ENCODE results near the gene PCSK1. TPM values are rescaled to one million over a fixed set of nuclear protein-coding genes. Genes with fewer than 3 reads are reported as not detected.
A peak's percentile ranks its signal among the peaks of the same experiment; 100 is the strongest.

The PCSK1 gene
- total RNA-seq, 1 experiment from 2014 or later = 4.5 TPM

GRCh38 chr5:96434201-96434645, 1.2 kb upstream of the PCSK1 start (continued):
- 0 out of 2 replicates have a peak, but pooled peaks have one; percentile 37 for TF ChIP-seq KAT7 (CRISPR knock-in tag; IDR thresholded peaks at IDR 0.05; ENCODE audit: borderline replicate concordance)
- no peak for TF ChIP-seq OVOL2 (CRISPR knock-in tag; IDR thresholded peaks at IDR 0.05; ENCODE audit: borderline replicate concordance)
- TF ChIP-seq, protein P1, sequence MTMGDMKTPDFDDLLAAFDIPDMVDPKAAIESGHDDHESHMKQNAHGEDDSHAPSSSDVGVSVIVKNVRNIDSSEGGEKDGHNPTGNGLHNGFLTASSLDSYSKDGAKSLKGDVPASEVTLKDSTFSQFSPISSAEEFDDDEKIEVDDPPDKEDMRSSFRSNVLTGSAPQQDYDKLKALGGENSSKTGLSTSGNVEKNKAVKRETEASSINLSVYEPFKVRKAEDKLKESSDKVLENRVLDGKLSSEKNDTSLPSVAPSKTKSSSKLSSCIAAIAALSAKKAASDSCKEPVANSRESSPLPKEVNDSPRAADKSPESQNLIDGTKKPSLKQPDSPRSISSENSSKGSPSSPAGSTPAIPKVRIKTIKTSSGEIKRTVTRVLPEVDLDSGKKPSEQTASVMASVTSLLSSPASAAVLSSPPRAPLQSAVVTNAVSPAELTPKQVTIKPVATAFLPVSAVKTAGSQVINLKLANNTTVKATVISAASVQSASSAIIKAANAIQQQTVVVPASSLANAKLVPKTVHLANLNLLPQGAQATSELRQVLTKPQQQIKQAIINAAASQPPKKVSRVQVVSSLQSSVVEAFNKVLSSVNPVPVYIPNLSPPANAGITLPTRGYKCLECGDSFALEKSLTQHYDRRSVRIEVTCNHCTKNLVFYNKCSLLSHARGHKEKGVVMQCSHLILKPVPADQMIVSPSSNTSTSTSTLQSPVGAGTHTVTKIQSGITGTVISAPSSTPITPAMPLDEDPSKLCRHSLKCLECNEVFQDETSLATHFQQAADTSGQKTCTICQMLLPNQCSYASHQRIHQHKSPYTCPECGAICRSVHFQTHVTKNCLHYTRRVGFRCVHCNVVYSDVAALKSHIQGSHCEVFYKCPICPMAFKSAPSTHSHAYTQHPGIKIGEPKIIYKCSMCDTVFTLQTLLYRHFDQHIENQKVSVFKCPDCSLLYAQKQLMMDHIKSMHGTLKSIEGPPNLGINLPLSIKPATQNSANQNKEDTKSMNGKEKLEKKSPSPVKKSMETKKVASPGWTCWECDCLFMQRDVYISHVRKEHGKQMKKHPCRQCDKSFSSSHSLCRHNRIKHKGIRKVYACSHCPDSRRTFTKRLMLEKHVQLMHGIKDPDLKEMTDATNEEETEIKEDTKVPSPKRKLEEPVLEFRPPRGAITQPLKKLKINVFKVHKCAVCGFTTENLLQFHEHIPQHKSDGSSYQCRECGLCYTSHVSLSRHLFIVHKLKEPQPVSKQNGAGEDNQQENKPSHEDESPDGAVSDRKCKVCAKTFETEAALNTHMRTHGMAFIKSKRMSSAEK (CRISPR knock-in tag; IDR thresholded peaks at IDR 0.05; ENCODE audit: borderline replicate concordance) = no peak
- TF ChIP-seq ZNF317 (CRISPR knock-in tag; IDR thresholded peaks at IDR 0.05; ENCODE audit: borderline replicate concordance, low read depth) = peak; percentile 46; the same call in 1 of the 2 replicates
- 0 out of 2 replicates have a peak, but pooled peaks have one; percentile 85 for TF ChIP-seq CBFB (CRISPR knock-in tag; IDR thresholded peaks at IDR 0.05; ENCODE audit: low read depth)
- no peak for TF ChIP-seq RORB (CRISPR knock-in tag; IDR thresholded peaks at IDR 0.05)
- peak; percentile 92 for TF ChIP-seq TEAD1 (CRISPR knock-in tag; IDR thresholded peaks at IDR 0.05)
- no peak for TF ChIP-seq TCF7 (CRISPR knock-in tag; IDR thresholded peaks at IDR 0.05; ENCODE audit: low read depth)
- TF ChIP-seq, protein P2, sequence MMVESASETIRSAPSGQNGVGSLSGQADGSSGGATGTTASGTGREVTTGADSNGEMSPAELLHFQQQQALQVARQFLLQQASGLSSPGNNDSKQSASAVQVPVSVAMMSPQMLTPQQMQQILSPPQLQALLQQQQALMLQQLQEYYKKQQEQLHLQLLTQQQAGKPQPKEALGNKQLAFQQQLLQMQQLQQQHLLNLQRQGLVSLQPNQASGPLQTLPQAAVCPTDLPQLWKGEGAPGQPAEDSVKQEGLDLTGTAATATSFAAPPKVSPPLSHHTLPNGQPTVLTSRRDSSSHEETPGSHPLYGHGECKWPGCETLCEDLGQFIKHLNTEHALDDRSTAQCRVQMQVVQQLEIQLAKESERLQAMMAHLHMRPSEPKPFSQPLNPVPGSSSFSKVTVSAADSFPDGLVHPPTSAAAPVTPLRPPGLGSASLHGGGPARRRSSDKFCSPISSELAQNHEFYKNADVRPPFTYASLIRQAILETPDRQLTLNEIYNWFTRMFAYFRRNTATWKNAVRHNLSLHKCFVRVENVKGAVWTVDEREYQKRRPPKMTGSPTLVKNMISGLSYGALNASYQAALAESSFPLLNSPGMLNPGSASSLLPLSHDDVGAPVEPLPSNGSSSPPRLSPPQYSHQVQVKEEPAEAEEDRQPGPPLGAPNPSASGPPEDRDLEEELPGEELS (CRISPR knock-in tag; IDR thresholded peaks at IDR 0.05) = peak; percentile 94
- TF ChIP-seq IRF2 (CRISPR knock-in tag; IDR thresholded peaks at IDR 0.05; ENCODE audit: borderline replicate concordance, low read depth) = no peak
- TF ChIP-seq ATF1 (CRISPR knock-in tag; IDR thresholded peaks at IDR 0.05) = no peak
- no peak for TF ChIP-seq ZNF671 (CRISPR knock-in tag; IDR thresholded peaks at IDR 0.05)
- no peak for TF ChIP-seq ELF4 (CRISPR knock-in tag; IDR thresholded peaks at IDR 0.05; ENCODE audit: low read depth)
- peak; percentile 54; the same call in 1 of the 2 replicates for TF ChIP-seq SP1 (CRISPR knock-in tag; conservative IDR thresholded peaks at IDR 0.05)
- TF ChIP-seq ZNF121 (CRISPR knock-in tag; IDR thresholded peaks at IDR 0.05) = no peak
- TF ChIP-seq MYBL2 (CRISPR knock-in tag; IDR thresholded peaks at IDR 0.05) = no peak

- Mint-ChIP-seq H3K27me3 (ENCODE audit: low read depth) (peaks cover 56% of the 10 kb centered on the region), H3K4me1 (peaks cover 37% of the 10 kb centered on the region), H3K27ac (no peak overlapping the region), H3K9me3 (no peaks in the 10 kb centered on the region), H3K36me3 (no peaks in the 10 kb centered on the region), H3K4me3 (peak overlapping the region; percentile 88)
- TF ChIP-seq KAT7 (CRISPR knock-in tag; IDR thresholded peaks at IDR 0.05; ENCODE audit: borderline replicate concordance) (0 out of 2 replicates have a peak, but pooled peaks have one; percentile 49), GABPB1 (CRISPR knock-in tag; IDR thresholded peaks at IDR 0.05) (no peak)
- ChIA-PET POLR2A (interaction anchor here (0.9 to 2.1 kb wide), 5 partner anchors 9 to 702 kb away, joined by 3 to 5 read pairs (median 3); partner anchors contain the start of genes CAST, ELL2 and RHOBTB3), CTCF (interaction anchor here (0.8 to 1.6 kb wide), 5 partner anchors 18 to 182 kb away, joined by 3 to 5 read pairs (median 3); no protein-coding TSS in a partner anchor)
- DNase-seq (ENCODE audit: low spot score) = peak; percentile 55
- ATAC-seq = peak; percentile 74
Observed at GRCh38 chr5:96432216-96433065, 607 bp downstream of the PCSK1 start.

All from WTC11 (cell line).